ENCODE data around the gene CUL3.

CUL3 gene

DNA sequence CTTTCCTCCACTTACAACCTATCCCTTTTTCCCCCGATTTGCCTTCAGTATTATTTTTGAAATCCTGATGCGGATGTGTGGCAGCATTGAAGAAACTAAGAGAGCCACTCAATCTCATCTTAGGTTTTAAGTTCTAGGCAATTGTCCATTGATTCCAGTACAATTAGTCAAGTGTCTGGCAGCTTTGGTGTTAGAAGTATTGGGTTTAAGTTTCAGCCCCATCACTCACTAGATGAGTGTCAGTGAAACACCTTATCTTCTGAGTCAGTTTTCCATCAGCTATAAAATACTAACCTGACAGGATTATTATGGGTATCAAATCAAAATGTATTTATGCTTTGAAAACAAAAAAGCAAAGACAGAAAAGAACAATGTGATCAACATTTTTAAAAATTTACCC, 16.8 kb upstream of the CUL3 start:
- H3F3A ChIP-seq (ENCODE audit: insufficient read depth, low read length), result no peaks in the 10 kb centered on the region; the same call in 1 of the 2 replicates
- no peaks in the 10 kb centered on the region for H3K9me3 ChIP-seq (ENCODE audit: low read length)
- H3K4me3 ChIP-seq (ENCODE audit: low read depth, low read length, poor library complexity, severe bottlenecking), result no peak overlapping the region
- TF ChIP-seq EZH2 (IDR thresholded peaks at IDR 0.05; ENCODE audit: borderline replicate concordance, low read length) (no peak), CTCF (IDR thresholded peaks at IDR 0.05; ENCODE audit: low read length) (no peak)
- no peak overlapping the region for H3K9ac ChIP-seq (ENCODE audit: low read length)
- H2AFZ ChIP-seq (ENCODE audit: low read length), result no peak overlapping the region
- no peaks in the 10 kb centered on the region for H3K79me2 ChIP-seq (ENCODE audit: insufficient read depth, low read length)
- H3K4me1 ChIP-seq (ENCODE audit: insufficient read depth, low read length, severe bottlenecking), result peaks cover 4% of the 10 kb centered on the region
- no peaks in the 10 kb centered on the region for H3K9me2 ChIP-seq (ENCODE audit: low read depth, low read length)
- no peaks in the 10 kb centered on the region for H3K27me3 ChIP-seq (ENCODE audit: insufficient read depth, low read length)
- no peaks in the 10 kb centered on the region for H3K36me3 ChIP-seq (ENCODE audit: insufficient read depth, low read length)
- no peaks in the 10 kb centered on the region for H4K20me1 ChIP-seq (ENCODE audit: insufficient read depth, low read length)
- H3K27ac ChIP-seq (ENCODE audit: low read depth, low read length, poor library complexity, severe bottlenecking), result no peak overlapping the region
- no peak overlapping the region for H3K4me2 ChIP-seq (ENCODE audit: low read length)

- Histone ChIP-seq H3K79me2 (ENCODE audit: insufficient read depth, low read length) (no peaks in the 10 kb centered on the region), H3K27ac (ENCODE audit: low read depth, low read length, poor library complexity, severe bottlenecking) (no peak overlapping the region), H3K4me3 (ENCODE audit: low read depth, low read length, poor library complexity, severe bottlenecking) (no peak overlapping the region), H3F3A (ENCODE audit: insufficient read depth, low read length) (no peaks in the 10 kb centered on the region; the same call in 1 of the 2 replicates), H4K20me1 (ENCODE audit: insufficient read depth, low read length) (no peaks in the 10 kb centered on the region), H3K4me2 (ENCODE audit: low read length) (no peak overlapping the region), H3K4me1 (ENCODE audit: insufficient read depth, low read length, severe bottlenecking) (peaks cover 27% of the 10 kb centered on the region), H3K36me3 (ENCODE audit: insufficient read depth, low read length) (no peaks in the 10 kb centered on the region), H3K27me3 (ENCODE audit: insufficient read depth, low read length) (no peaks in the 10 kb centered on the region), H3K9me3 (ENCODE audit: low read length) (no peaks in the 10 kb centered on the region), H3K9me2 (ENCODE audit: low read depth, low read length) (no peaks in the 10 kb centered on the region), H2AFZ (ENCODE audit: low read length) (no peak overlapping the region), H3K9ac (ENCODE audit: low read length) (no peak overlapping the region)
- TF ChIP-seq EZH2 (IDR thresholded peaks at IDR 0.05; ENCODE audit: borderline replicate concordance, low read length) (no peak), CTCF (IDR thresholded peaks at IDR 0.05; ENCODE audit: low read length) (no peak)
Measured at GRCh38 chr2:224598678-224599077, 13.5 kb upstream of the CUL3 start.

GRCh38 chr2:224596289-224596688, 11.1 kb upstream of the CUL3 start:
- Histone ChIP-seq H3K4me1 (ENCODE audit: insufficient read depth, low read length, severe bottlenecking) (peaks cover 27% of the 10 kb centered on the region), H3K36me3 (ENCODE audit: insufficient read depth, low read length) (no peaks in the 10 kb centered on the region), H3K9me2 (ENCODE audit: low read depth, low read length) (no peaks in the 10 kb centered on the region), H4K20me1 (ENCODE audit: insufficient read depth, low read length) (no peaks in the 10 kb centered on the region), H3K27ac (ENCODE audit: low read depth, low read length, poor library complexity, severe bottlenecking) (peak overlapping the region; percentile 82), H2AFZ (ENCODE audit: low read length) (no peak overlapping the region), H3K9ac (ENCODE audit: low read length) (no peak overlapping the region; the same call in 1 of the 2 replicates), H3F3A (ENCODE audit: insufficient read depth, low read length) (no peaks in the 10 kb centered on the region; the same call in 1 of the 2 replicates), H3K4me2 (ENCODE audit: low read length) (peak overlapping the region; percentile 53; the same call in 1 of the 2 replicates), H3K27me3 (ENCODE audit: insufficient read depth, low read length) (no peaks in the 10 kb centered on the region), H3K9me3 (ENCODE audit: low read length) (no peaks in the 10 kb centered on the region), H3K4me3 (ENCODE audit: low read depth, low read length, poor library complexity, severe bottlenecking) (no peak overlapping the region), H3K79me2 (ENCODE audit: insufficient read depth, low read length) (no peaks in the 10 kb centered on the region)
- TF ChIP-seq CTCF (IDR thresholded peaks at IDR 0.05; ENCODE audit: low read length) (no peak), EZH2 (IDR thresholded peaks at IDR 0.05; ENCODE audit: borderline replicate concordance, low read length) (no peak)
